ENCODE measurements around the gene MRPL18. TPM values are rescaled to one million over a fixed set of nuclear protein-coding genes. Genes with fewer than 3 reads are reported as not detected.
"Not testable (repeated sequence)": the region's sequence is repeated elsewhere in the genome, so short reads cannot be mapped to it uniquely, and the experiment has no call there.

The MRPL18 gene
- total RNA-seq, 1 donor from 2014 or later: 64.6 TPM

DNA sequence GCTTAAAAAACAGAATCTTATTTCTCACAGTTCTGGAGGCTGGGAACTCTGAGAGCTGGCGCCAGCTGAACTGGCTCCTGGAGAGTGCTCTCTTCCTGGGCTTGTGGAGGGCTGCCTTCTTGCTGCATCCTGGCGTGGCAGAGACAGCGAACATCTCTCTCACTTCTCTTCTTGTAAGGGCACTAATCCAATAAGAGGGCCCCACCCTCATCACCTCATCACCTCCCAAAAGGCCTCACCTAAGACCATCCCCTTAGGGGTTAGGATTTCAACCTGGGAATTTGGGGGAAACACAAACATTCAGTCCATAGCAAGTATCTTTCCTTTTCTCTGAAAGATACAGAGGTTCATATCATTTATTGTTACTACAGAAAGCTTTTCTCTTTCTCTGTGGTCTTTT, 33.7 kb downstream of the MRPL18 start:
- no peaks in the 10 kb centered on the region for H3K79me2 ChIP-seq (ENCODE audit: insufficient read depth, low read length)
- H3K4me1 ChIP-seq (ENCODE audit: insufficient read depth, low read length): no peaks in the 10 kb centered on the region
- H3K27ac Mint-ChIP-seq (ENCODE audit: unreplicated experiment): no peak overlapping the region
- FAIRE-seq (no peak), DNase-seq (ENCODE audit: low read depth) (no peak)
- H3K4me3 ChIP-seq (ENCODE audit: insufficient read depth, low read depth, low read length): no peak overlapping the region
- peaks cover 12% of the 10 kb centered on the region for H3K36me3 Mint-ChIP-seq (ENCODE audit: low read depth, unreplicated experiment)
- no peak overlapping the region for H3K27ac ChIP-seq (ENCODE audit: low read depth, low read length)
- no peak overlapping the region for H3K4me3 Mint-ChIP-seq (ENCODE audit: unreplicated experiment)
- no peak overlapping the region for H3K4me2 ChIP-seq (ENCODE audit: low read length)
- no peak for TF ChIP-seq EZH2 (IDR thresholded peaks at IDR 0.05; ENCODE audit: insufficient read depth, low read length)
- TF ChIP-seq, protein P1, sequence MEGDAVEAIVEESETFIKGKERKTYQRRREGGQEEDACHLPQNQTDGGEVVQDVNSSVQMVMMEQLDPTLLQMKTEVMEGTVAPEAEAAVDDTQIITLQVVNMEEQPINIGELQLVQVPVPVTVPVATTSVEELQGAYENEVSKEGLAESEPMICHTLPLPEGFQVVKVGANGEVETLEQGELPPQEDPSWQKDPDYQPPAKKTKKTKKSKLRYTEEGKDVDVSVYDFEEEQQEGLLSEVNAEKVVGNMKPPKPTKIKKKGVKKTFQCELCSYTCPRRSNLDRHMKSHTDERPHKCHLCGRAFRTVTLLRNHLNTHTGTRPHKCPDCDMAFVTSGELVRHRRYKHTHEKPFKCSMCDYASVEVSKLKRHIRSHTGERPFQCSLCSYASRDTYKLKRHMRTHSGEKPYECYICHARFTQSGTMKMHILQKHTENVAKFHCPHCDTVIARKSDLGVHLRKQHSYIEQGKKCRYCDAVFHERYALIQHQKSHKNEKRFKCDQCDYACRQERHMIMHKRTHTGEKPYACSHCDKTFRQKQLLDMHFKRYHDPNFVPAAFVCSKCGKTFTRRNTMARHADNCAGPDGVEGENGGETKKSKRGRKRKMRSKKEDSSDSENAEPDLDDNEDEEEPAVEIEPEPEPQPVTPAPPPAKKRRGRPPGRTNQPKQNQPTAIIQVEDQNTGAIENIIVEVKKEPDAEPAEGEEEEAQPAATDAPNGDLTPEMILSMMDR (IDR thresholded peaks at IDR 0.05; ENCODE audit: insufficient read depth, low read depth, low read length): no peak
- no peaks in the 10 kb centered on the region for H4K20me1 ChIP-seq (ENCODE audit: insufficient read depth, low read length)
- H3K4me1 Mint-ChIP-seq (ENCODE audit: low read depth, unreplicated experiment): no peaks in the 10 kb centered on the region
- H3K9me3 Mint-ChIP-seq (ENCODE audit: unreplicated experiment): peaks cover 5% of the 10 kb centered on the region
- H3K9me3 ChIP-seq (ENCODE audit: insufficient read depth, low read depth, low read length): no peaks in the 10 kb centered on the region
- no peak overlapping the region for H2AFZ ChIP-seq (ENCODE audit: low read depth, low read length)
- peaks cover 2% of the 10 kb centered on the region for H3K27me3 ChIP-seq (ENCODE audit: insufficient read depth, low read length)
- no peaks in the 10 kb centered on the region for H3K36me3 ChIP-seq (ENCODE audit: insufficient read depth, low read length)
- no peak overlapping the region for H3K9ac ChIP-seq (ENCODE audit: low read length)
- peaks cover 22% of the 10 kb centered on the region for H3K27me3 Mint-ChIP-seq (ENCODE audit: low read depth, unreplicated experiment)

DNA sequence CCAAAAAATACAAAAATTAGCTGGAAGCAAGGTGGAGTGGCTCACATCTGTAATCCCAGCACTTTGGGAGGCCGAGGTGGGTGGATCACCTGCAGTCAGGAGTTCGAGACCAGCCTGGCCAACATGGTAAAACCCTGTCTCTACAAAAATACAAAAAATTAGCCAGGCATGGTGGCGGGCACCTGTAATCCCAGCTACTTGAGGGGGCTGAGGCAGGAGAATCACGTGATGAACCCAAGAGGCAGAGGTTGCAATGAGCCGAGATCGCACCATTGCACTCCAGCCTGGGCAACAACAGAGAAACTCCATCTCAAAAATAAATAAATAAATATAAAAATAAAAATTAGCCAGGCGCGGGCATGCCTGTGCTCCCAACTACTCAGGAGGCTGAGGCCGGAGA, 34.4 kb downstream of the MRPL18 start:
- not testable (repeated sequence) for FAIRE-seq; H2AFZ ChIP-seq (ENCODE audit: low read depth, low read length); DNase-seq (ENCODE audit: low read depth); H3K9ac ChIP-seq (ENCODE audit: low read length); H4K20me1 ChIP-seq (ENCODE audit: insufficient read depth, low read length); H3K4me1 ChIP-seq (ENCODE audit: insufficient read depth, low read length); H3K27ac Mint-ChIP-seq (ENCODE audit: unreplicated experiment); H3K36me3 ChIP-seq (ENCODE audit: insufficient read depth, low read length); H3K4me2 ChIP-seq (ENCODE audit: low read length); H3K9me3 ChIP-seq (ENCODE audit: insufficient read depth, low read depth, low read length); H3K79me2 ChIP-seq (ENCODE audit: insufficient read depth, low read length); H3K4me1 Mint-ChIP-seq (ENCODE audit: low read depth, unreplicated experiment); H3K4me3 ChIP-seq (ENCODE audit: insufficient read depth, low read depth, low read length); H3K4me3 Mint-ChIP-seq (ENCODE audit: unreplicated experiment); H3K9me3 Mint-ChIP-seq (ENCODE audit: unreplicated experiment); H3K27ac ChIP-seq (ENCODE audit: low read depth, low read length); H3K36me3 Mint-ChIP-seq (ENCODE audit: low read depth, unreplicated experiment); H3K27me3 ChIP-seq (ENCODE audit: insufficient read depth, low read length)
- peaks cover 16% of the 10 kb centered on the region for H3K27me3 Mint-ChIP-seq (ENCODE audit: low read depth, unreplicated experiment)

DNA sequence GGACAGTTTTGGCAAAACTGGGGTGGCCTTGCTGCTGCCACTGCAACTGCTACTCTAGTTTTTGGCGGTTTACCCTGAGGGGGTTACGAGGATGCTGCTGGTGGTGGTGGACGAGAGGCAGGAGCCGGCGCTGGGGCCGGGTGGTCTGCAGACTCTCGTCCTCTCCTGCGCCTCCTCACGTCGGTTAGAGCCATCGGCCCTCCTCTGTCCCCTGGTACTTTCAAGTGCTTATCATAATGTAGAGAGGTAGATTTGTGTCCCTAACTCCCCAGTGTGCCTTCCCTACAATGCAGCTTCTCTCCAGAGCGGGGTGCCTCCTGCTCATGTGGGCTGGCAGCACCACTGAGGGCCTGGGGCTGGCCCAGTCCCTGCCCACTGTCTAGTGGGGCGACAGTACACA, 35.7 kb downstream of the MRPL18 start:
- H3K9ac ChIP-seq (ENCODE audit: low read length): no peak overlapping the region
- Mint-ChIP-seq H3K27me3 (ENCODE audit: low read depth, unreplicated experiment) (peaks cover 23% of the 10 kb centered on the region), H3K4me3 (ENCODE audit: unreplicated experiment) (no peak overlapping the region), H3K36me3 (ENCODE audit: low read depth, unreplicated experiment) (peaks cover 10% of the 10 kb centered on the region), H3K27ac (ENCODE audit: unreplicated experiment) (no peak overlapping the region), H3K4me1 (ENCODE audit: low read depth, unreplicated experiment) (no peaks in the 10 kb centered on the region), H3K9me3 (ENCODE audit: unreplicated experiment) (no peaks in the 10 kb centered on the region)
- H3K27ac ChIP-seq (ENCODE audit: low read depth, low read length): no peak overlapping the region
- no peaks in the 10 kb centered on the region for H3K9me3 ChIP-seq (ENCODE audit: insufficient read depth, low read depth, low read length)
- TF ChIP-seq, protein P1 (IDR thresholded peaks at IDR 0.05; ENCODE audit: insufficient read depth, low read depth, low read length): no peak
- no peak for TF ChIP-seq EZH2 (IDR thresholded peaks at IDR 0.05; ENCODE audit: insufficient read depth, low read length)
- H2AFZ ChIP-seq (ENCODE audit: low read depth, low read length): no peak overlapping the region
- no peak overlapping the region for H3K4me3 ChIP-seq (ENCODE audit: insufficient read depth, low read depth, low read length)
- no peaks in the 10 kb centered on the region for H3K79me2 ChIP-seq (ENCODE audit: insufficient read depth, low read length)
- H3K4me1 ChIP-seq (ENCODE audit: insufficient read depth, low read length): no peaks in the 10 kb centered on the region
- H3K4me2 ChIP-seq (ENCODE audit: low read length): no peak overlapping the region
- H3K27me3 ChIP-seq (ENCODE audit: insufficient read depth, low read length): no peaks in the 10 kb centered on the region
- DNase-seq (ENCODE audit: low read depth) (no peak), FAIRE-seq (no peak)
- no peaks in the 10 kb centered on the region for H4K20me1 ChIP-seq (ENCODE audit: insufficient read depth, low read length)
- H3K36me3 ChIP-seq (ENCODE audit: insufficient read depth, low read length): no peaks in the 10 kb centered on the region

Data from astrocyte (in vitro differentiated cells and primary cell).